Tibial nerve (tissue), 4 donors: ENCODE data around the gene SMOC1.

Experiments
- CTCF ChIP-seq, 5 experiments: fragments of 200-600 bp in 3 of 5; fragments of 450-650 bp in 2 of 5; sonication (generic) in 3 of 5; IDR thresholded peaks; one replicate each; pipeline ENCODE4 v1.5.1; 2016 to 2019; ENCODE audit warnings: antibody characterized with exemption in 5 of 5, mild to moderate bottlenecking in 3 of 5, moderate library complexity in 2 of 5
- EP300 ChIP-seq, 2 donors: sonication (generic); formaldehyde crosslinking; IDR thresholded peaks; one replicate each; pipeline ENCODE4 v1.6.1; 2017; ENCODE audit warnings: antibody characterized with exemption in 2 of 2, mild to moderate bottlenecking in 1 of 2
- POLR2A ChIP-seq, 2 donors: fragments of 450-650 bp; IDR thresholded peaks; one replicate each; pipeline ENCODE4 v1.6.1; 2017; ENCODE audit warnings: antibody characterized with exemption in 2 of 2, mild to moderate bottlenecking in 2 of 2, moderate library complexity in 2 of 2

GRCh38 chr14:69845050-69845581 lies 34.1 kb upstream of the SMOC1 start:
- TF ChIP-seq EP300 (IDR thresholded peaks at IDR 0.05) (no peak), CTCF (IDR thresholded peaks at IDR 0.05) (no peak), POLR2A (IDR thresholded peaks at IDR 0.05) (no peak)
